Measurements from ENCODE around the gene RPL39.

- TF ChIP-seq CTCF (IDR thresholded peaks at IDR 0.05 in 2 of 3, conservative IDR thresholded peaks at IDR 0.05 in 1 of 3; ENCODE audit: control insufficient read depth in 2 of 3, extremely low read depth in 1 of 3, insufficient read depth in 1 of 3, low read depth in 3 of 3, low read length in 3 of 3) (no peak), CHD1 (IDR thresholded peaks at IDR 0.05; ENCODE audit: low read depth, low read length) (no peak), RBBP5 (conservative IDR thresholded peaks at IDR 0.05) (no peak), YY1 (IDR thresholded peaks at IDR 0.05; ENCODE audit: low read depth, low read length) (no peak), TAF1 (IDR thresholded peaks at IDR 0.05; ENCODE audit: borderline replicate concordance, low read depth, low read length) (no peak)
Measured at GRCh38 chrX:119783026-119783425, 8.4 kb downstream of the RPL39 start.
